Stomach (tissue), 4 donors: Measurements from ENCODE around the gene OXA1L.

ENCODE experiments used
- CTCF ChIP-seq, 7 experiments: fragments of 450-650 bp in 4 of 7; fragments of 200-600 bp in 3 of 7; sonication (generic) in 3 of 7; IDR thresholded peaks; one replicate each; pipeline ENCODE4 v1.5.1; 2016 to 2019; ENCODE audit warnings: antibody characterized with exemption in 7 of 7, control low read depth in 2 of 7, mild to moderate bottlenecking in 1 of 7
- EP300 ChIP-seq: sonication (generic); formaldehyde crosslinking; IDR thresholded peaks from one replicate; pipeline ENCODE4 v1.6.1; 2017; ENCODE audit warnings: antibody characterized with exemption
- POLR2A ChIP-seq, 4 donors: fragments of 450-650 bp; IDR thresholded peaks; one replicate each; pipeline ENCODE4 v1.6.1; 2016; ENCODE audit warnings: antibody characterized with exemption in 4 of 4, control low read depth in 2 of 4, mild to moderate bottlenecking in 1 of 4, moderate library complexity in 1 of 4
- POLR2AphosphoS5 ChIP-seq, 3 donors: sonication (generic); formaldehyde crosslinking; IDR thresholded peaks; one replicate each; pipeline ENCODE4 v1.6.1; 2016; ENCODE audit warnings: antibody characterized with exemption in 3 of 3

GRCh38 chr14:22800346-22800745, 33.9 kb downstream of the OXA1L start:
- TF ChIP-seq CTCF (IDR thresholded peaks at IDR 0.05) (no peak), EP300 (no peak), POLR2A (IDR thresholded peaks at IDR 0.05) (no peak), POLR2AphosphoS5 (IDR thresholded peaks at IDR 0.05) (no peak)
